T1000 (cell line): ENCODE data around the gene CD93.

Experiments used
- DNase-seq: peaks from one replicate; lab custom pipeline; 2025; ENCODE audit warnings: mixed read lengths; lab: John Stamatoyannopoulos, UW

The CD93 gene

DNA sequence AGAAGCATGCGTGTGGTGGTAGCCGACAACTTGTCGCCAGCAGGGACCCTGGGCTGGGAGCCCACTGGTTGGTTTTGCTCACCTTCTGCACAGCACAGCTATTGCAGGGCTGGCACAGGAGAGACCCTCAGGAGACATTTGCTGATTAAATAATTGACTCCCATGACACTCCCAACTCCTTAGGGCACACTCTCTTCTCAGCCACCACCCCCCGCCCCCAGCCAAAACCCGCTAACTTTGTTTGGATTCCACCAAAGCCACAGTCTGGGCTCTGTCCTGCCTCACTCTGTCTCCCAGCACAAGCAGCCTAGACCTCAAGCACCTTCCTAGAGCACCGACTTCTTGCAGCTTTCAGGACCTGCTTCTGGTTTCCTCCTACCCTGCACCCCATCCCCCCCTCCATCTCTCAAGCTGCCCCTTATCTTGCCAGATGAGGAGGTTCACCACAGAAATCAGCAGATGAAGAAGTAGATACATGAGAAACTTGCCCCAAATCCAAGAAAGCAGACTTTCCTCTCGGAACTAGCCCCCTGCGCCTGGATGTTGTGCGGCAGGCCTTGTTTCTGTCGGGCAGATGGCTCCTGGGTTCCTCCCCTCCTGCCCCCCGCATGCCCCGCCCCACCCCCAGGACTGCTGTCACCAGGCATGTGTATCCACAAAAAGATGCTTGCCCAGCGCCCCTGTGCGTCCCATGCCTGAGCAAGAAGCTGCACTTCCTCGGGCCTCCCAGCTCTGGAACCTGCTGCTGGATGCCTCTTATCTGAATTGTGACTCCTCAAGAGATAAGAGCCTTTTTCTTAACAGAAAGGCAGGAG is 35.0 kb upstream of the CD93 start:
- no peak for DNase-seq

DNA sequence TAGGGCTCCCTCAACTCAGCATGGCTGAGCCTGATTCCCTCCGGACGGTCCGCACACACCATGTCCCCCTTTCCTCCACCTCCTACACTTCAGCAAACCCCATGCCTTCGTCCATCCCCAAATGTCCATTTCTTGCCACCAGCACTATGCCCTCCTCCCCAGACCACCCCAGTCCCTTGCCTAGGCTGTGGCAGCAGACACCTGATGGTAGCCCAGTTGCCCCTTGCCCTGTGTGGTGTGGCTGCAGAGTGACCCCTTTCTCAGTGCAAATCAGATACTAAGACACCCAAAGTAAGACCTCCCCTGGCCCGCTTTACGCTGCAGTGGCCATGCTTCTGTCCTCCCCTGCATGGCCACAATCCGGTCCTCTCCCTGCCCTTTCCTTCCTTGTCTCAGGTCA is 34.1 kb upstream of the CD93 start:
- DNase-seq, result no peak

DNA sequence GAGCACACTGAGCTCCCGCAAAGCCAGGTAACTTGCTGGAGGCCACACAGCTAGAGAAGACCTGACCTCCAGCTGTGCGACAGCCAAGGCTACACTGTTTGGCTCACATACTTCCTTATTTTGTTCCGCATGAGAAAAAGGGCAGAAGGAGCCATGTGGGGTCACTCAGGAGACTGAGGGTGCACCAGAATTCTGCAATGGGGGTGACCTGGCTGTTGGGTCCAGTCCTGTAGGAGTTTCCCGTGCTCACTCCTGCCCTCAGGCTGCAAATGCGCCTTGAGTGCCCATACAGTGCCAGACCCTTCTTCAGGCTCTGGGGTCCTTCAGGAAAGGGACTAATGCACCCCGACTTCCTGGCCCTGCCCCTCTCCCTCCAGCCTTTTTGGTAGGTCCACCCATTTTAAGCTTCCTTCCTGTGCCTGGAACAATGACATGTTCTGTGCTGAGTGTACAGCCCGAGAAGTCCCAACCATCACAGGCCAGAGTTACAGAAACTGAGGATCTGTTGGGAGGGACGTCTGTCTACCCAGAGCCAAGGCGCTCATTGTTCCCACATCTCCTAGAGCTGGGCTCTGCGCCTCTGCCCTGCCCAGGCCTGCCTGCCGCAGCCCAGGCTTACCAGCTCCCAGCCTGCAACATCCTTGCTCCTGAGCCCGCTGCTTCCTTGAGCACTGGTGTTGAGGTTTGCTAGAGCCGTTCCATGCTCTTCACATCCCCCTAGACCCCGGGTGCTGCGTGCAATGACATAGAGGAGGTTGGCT is 33.5 kb upstream of the CD93 start:
- no peak for DNase-seq

DNA sequence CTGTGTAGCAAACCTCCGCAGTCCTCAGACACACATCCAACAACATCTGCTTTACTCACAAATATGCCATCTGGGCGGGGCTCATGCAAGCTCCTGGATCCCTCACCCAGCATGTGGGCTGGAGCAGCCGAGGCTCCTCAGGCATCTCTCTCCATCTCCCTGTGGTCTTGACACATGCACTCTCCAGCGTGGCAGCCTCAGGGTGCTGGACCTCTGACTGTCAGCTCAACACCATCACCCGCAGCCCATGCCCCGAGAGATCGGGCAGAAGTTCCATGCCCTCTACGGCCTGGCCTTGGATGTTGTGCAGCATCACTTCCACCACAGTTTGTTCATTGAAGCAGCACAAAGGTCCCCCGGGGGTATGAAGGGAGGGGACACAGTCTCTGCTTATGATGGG is 32.6 kb upstream of the CD93 start:
- DNase-seq, result no peak

DNA sequence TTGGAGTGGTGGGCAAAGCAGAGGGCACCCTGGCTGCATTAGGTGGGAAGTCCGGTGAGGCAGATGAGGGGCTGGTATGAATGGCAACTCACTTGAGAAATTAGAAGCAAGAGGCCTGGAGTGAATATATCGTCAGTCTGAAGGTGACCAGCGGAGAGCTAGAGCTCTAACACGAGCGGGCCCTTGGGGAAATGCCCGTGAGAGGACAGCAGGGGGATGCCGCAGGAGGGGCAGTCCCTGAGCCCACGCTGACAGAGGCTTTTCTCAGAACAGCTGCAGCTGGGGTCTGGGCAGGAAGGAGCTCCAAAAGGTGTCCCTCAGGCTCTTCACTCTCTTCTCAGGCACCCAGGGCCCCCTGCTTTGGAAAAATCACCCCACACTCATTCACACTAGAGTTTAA is 32.0 kb upstream of the CD93 start:
- no peak for DNase-seq

DNA sequence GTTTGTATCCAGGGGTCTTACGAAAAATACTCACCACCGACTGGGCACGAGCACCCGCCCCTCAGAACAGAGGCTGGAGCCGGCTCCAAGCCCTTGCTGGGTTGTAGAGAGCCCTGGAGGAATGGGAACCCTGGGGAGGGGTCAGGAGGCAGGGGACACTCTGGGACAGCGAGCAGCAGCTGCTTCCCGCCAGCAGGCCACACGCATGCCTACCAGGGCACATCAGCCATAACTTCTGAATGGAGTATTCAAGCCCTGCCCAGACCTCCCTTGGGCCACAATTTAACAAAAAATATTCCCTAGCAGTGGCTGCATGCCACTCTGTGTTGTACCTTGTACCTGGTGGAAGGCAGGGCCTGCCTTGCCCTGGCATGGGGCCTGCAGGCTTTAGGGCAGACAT is 31.6 kb upstream of the CD93 start:
- no peak for DNase-seq

DNA sequence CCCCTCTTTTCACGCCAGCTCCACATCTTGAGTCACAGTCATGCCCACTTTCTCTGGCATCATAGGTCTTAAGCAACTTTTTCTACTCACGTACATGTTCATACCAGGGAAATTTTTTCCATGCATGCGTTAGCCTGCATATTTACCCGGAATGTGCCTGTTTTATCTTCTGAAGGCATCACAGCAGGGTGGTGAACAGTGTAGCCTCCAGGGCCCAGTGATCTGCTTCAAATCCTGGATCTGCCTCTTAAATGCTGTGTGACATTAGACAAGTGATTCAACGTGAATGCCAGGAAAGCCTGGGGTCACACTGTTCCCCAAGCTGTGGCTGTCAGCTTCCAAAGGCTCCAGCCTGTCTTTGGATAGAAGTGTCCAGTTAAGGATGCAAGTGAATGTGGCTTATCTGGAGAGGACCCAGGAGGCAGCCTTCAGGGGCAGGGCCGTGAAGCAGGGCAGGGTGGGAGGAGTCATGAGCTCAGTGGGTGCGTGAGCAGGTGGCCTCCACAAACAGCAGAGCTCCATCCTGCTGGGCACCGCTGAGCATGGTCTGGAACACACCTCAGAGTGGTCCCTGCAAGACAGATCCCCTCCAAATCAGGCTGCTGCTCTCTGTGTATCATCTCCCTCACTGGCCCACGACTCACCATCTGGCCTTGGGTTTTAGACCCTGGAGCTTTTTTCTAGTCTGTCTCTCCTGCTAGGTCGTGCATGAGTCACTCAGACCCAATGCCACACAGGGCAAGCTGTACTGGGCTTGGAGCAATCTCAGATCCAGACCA is 30.4 kb upstream of the CD93 start:
- no peak for DNase-seq

DNA sequence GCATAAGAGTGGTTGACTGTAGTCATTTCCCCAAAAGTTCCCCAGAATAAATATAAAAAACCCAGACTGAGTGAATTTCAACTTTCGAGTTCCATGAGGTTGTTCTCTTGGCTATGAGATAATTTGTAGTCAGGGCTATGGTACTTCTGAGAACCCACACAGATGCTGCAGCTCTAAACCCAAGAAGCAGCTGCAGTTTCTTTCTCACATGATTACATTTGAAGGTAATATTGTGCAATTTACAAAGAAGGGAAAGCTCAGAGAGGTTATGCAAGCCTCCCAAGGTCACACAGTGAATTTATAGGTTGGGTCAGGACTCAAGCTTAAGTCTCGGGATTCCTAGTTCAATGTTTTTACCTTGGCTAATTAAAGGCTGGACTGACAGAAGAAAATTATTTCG is 29.7 kb upstream of the CD93 start:
- DNase-seq, result no peak

DNA sequence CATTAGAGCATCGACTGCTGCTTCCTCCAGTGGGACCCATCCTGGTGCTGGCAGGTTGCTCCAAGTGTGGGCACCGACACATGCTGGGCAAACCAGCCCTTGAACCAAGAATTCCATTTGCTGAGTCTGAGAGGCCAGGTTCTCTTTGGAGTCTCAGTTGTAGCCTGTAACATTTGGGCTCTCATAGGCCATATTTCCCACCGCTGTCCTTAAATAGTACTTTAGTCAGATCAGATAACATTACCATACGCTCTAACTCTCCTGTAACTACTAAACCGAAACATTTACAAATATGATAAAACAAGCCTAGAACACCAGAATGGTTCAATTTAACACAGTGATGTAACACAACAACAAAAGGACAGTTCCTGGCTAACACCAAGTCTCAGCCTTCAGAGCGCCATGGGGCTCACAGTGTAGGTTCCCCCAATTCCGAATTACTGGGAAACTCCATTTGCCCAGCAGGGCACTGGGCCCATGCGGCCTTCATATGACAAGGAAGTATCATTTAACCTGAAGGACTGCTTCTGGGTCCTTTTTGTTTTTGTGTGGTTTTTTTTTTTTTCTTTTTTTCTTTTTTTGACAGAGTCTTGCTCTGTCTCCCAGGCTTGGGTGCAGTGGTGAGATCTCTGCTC is 28.4 kb upstream of the CD93 start:
- no peak for DNase-seq

DNA sequence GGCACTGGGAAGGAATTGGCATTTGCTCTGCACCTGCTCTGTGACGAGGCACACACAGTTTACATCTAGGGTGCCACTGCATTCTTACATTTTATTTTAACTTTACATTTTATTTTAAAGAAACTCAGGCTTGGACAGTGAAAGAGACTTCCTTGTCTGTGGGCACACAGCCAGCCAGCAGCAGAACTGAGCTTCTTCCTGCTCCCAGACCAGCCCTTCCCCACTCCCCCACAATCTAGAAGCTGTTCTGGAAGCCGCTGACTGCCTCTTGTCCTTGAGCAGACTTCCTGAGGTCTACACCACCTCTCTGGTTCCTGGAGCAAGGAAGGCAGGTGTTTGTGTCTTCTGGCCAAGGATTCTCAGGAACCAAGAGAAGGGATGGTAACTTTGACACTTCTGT is 27.9 kb upstream of the CD93 start:
- DNase-seq, result no peak

DNA sequence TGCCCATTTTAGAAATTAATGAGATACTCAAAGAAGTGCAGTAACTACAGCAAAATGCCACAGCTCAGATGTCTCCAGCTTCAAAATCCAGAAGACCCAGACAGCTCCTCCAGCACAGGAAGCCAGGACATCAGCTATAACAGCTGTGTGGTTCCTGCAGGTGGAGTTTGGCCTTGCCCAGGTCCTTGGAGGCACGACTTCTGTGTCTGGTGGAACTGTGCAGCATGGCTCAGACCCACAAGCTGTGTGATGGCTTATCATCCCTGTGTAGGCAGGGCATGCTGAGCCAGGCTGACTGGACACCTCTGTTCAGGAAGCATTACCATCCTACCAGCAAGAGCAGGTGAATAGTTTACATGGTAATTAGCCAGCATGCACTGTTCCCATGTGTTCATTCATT is 26.5 kb upstream of the CD93 start:
- DNase-seq, result no peak

DNA sequence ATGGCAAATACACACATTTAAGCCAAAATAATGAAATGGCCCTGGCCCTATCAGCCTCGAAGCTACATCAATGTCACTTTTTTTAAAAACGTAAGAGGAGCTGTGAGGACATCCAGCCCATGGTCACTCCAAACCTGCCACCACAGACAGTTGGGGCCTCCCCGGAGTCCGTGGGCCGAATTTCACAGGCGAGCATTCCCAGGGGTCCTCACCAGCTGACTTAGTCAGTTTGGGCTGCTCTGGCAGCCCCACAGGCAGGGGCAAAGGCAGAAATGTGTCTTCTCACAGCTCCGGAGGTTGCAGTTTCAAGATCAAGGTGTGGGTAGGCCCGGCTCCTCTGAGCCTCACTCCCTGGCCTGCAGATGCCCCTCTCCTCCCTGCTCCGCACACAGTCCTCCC is 25.8 kb upstream of the CD93 start:
- no peak for DNase-seq

DNA sequence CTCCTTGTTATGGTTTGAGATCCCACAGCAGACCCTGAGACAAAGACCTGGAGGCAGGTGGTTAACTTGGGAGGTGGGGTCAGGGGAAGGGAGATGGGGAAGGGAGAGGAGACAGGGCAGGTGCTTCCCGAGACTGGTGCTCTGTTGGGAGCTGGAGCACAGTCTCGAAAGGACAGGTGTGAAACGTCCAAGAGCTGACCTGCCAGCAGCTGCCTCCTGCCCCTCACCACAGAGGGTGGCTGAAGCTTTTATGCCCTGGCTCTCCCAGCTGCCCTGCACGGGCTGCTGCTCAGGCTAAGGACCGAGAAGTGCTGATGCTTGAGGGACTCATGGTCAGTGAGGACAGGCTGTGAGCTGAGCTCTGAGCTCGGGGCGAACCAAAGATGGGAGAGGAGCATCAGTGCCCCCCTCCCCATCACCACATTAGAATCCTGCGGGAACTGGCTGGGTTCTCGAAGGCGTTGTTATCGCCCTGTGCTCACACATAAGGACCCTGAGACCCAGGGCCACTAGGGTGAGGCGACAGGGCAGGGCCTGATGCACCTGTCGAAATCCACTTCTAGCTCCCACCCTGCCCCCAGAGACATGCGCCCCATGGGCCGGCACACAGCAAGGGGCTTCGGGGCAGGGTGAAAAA is 25.3 kb upstream of the CD93 start:
- DNase-seq, result no peak

DNA sequence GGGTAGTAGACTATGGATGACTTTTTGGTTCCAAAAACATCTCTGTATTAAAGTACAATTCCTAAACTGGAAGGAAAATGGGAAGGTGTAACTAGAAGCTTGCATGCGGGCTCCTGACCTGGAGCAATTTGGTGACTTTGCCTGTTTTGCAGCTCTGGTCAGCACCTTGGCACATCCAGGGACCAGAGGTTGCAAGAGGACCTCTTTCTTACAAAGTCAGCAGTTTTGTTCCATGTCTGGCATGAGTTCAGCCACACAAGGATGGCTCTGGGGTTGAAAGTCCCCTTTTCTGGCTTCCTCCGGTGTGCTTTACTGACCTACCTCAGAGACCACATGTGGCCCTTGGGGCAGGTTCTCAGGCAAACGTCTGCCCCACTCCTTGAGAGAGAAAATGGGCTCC is 22.7 kb upstream of the CD93 start:
- no peak for DNase-seq

DNA sequence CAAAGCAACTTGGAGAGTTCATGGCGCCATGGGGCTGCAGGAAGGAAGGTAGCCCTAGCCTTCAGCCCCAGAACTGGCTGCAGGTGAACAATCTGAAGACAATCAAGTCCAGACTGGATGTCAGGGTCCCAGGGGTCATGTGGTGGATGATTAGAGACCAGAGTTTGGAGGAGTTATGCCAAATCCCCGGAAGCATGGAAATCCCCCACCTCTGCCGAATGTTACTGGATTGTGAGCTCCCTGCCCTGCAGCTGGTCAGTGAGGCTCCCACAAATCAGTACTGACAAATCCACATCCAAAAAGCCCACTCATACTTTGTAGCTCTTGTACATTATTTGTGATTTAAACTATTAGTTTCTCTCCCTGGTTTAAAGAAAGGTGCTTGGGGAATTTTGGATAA is 21.3 kb upstream of the CD93 start:
- no peak for DNase-seq

DNA sequence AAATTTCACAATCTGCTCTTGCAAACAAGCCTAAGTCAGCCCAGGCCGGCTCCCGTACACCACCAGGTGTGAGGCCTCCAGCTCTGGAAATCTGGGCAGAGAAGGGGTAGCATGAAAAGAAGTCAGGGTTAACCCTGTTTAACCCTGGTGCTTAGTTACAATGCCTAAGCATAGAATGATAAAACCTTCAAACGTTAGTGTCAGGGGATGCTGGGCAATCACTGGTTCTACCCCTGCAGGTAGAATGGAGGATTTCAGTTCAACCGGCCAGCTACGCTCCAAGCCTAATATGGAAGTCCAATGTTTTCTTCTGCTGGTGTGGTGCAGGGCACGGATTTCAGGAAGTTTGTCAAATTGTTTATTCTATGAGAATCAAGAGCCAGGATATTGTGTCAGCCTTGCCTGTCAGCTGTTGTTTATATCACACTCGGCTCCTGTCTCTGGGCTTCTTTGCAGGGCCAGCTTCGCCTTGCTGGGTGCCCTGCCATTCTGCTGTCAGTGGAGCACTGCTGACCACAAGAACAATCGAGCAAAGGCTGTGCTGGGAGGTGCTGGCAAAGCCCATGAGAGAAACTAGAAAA is 20.2 kb upstream of the CD93 start:
- DNase-seq, result no peak

DNA sequence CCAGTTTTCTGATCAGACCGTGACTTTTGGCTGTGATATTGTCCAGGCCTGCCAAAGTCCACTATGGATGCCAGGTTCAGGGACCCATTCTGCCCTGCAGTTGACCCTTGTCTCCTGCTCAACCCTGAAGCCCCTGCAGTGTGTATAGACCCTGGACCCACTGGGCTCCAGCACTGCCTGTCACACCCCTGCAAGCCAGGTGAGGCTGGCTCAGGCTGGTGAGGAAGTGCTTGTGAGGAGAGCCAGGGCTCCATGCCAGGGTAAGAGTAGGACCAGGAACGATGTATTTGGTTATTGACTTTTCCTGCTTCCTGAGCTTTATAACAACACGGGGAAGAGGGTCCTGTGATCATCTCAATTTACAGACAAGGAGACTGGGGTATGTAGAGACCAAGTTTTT is 19.1 kb upstream of the CD93 start:
- DNase-seq, result no peak

DNA sequence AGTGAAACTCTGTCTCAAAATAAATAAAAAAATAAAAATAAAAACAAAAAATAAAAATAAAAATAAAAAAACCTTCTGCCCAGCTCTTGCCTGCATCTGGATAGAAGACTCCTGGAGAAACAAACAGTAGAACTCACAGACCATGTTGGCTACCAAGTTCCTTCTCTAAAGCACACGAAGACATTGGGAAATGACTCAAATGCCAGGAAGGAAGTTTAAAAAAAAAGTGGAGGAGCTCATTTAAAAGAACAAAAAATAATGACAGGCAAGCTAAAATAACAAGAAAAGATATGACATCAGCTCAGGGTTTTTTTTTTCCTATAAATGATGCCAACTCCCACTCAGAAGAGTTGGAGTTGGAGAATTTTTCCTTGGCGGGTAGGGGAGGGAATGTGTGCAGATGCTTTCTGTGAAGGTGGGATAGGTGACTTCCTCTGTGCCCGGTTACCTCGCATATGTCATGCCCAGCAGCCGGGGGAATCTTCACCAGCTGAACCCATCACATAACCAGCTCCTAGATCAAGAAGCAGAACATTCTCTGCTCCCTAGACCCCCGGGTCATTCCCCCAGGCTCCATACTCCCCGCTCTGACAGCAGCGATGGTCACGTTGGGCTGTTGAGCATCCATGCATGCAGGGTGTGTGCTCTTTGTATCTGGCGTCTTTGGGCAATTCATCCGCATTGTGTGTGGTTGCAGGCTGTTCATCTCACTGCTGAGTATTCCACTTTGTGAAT is 17.3 kb upstream of the CD93 start:
- DNase-seq, result no peak

DNA sequence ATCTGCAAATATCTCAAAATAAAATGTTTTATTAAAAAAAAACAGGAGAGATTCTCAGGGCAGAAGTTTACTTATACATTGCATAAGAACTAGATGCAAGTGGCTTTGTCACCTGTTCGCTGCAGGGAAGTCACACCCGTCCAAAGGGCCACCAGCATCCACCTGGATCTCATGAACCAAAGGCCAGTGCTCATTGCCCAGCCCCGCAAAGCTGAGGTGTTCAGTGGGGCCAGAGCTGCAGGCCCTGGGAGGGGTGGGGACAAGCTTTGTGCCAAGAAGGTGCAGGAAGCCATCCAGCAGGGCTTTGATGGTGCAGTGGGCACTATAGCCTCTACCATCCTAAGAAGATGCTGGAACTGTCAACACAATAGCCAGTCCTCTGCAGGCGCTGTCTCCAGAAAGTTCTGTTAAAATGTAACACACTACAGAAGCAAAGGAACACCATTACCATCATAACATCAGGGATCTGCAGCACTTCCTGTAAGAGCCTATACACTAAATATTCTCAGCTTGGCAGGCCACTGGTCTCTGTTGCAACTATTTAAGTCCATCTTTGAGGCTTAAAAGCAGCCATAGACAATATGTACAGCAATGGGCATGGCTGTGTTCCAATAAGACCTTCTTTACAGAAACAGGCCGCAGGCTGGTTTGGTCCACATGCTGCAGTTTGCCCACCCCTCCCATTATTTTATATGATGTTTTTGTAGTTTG is 15.7 kb upstream of the CD93 start:
- no peak for DNase-seq

DNA sequence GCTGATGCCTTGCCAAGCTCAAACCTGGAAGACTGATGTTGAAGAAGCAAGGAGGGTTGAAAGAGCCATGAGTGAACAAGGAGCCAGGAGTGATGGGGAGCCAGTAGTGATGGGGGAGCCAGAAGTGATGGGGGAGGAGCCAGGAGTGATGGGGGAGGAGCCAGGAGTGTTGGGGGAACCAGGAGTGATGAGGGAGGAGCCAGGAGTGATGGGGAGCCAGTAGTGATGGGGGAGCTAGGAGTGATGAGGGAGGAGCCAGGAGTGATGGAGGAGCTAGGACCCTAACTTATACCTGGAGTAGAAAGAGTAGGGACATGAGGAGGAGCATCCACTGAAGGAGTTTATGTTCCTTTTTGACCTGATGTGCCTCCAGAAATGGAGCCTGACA is 14.6 kb upstream of the CD93 start:
- DNase-seq, result no peak
